IMR-90 (cell line): ENCODE results near the gene CD163. TPM values are rescaled to one million over a fixed set of nuclear protein-coding genes. Genes with fewer than 3 reads are reported as not detected.

ENCODE experiments used
- ATAC-seq: fragments of 200-7000 bp; cut with Tn5 transposase; 2 replicates; pipeline ENCODE4 v1.9.1; 2020; ENCODE audit warnings: low read depth, mild to moderate bottlenecking, moderate library complexity
- BruUV-seq: library from RNA; stranded (reverse); fragments of 400-500 nt; replicated peaks from 2 replicates; lab custom pipeline; 2021; lab: Mats Ljungman, UMichigan
- CTCF ChIA-PET: fragments of 300-600 bp; formaldehyde crosslinking; extraction: SDS; loops from one replicate; lab custom pipeline; 2021; ENCODE audit warnings: antibody characterized with exemption; lab: Yijun Ruan, JAX
- POLR2A ChIA-PET: fragments of 300-600 bp; sonication (Branson Sonifier 250); formaldehyde crosslinking; loops from one replicate; lab custom pipeline; 2022; ENCODE audit warnings: antibody characterized with exemption; ENCODE audit not compliant: unreplicated experiment; lab: Charles Lee
- DNase-seq: peaks from one replicate; pipeline ENCODE4 v3.0.0; 2013
- H2AFZ ChIP-seq: replicated peaks from 2 replicates; pipeline ENCODE3; 2013; ENCODE audit warnings: low read length, mild to moderate bottlenecking; ENCODE audit not compliant: poor library complexity
- H2AK5ac ChIP-seq: 2 replicates; pipeline ENCODE4 v1.6.1; 2013; ENCODE audit warnings: low read depth, low read length, inconsistent platforms
- H2AK9ac ChIP-seq: replicated peaks from 2 replicates; pipeline ENCODE3; 2013; ENCODE audit warnings: mild to moderate bottlenecking, low read depth, low read length, moderate library complexity; ENCODE audit not compliant: poor library complexity
- H2BK120ac ChIP-seq: 2 replicates; pipeline ENCODE4 v1.6.1; 2013; ENCODE audit warnings: low read depth, low read length, inconsistent platforms
- H2BK15ac ChIP-seq: 3 replicates; pipeline ENCODE4 v1.6.1; 2013; ENCODE audit warnings: low read depth, low read length, inconsistent platforms
- H2BK20ac ChIP-seq: 2 replicates; pipeline ENCODE4 v1.6.1; 2013; ENCODE audit warnings: low read depth, mild to moderate bottlenecking, inconsistent platforms, low read length, moderate library complexity
- H2BK5ac ChIP-seq: 2 replicates; pipeline ENCODE4 v1.6.1; 2013; ENCODE audit warnings: mild to moderate bottlenecking, low read depth, low read length, inconsistent platforms; ENCODE audit not compliant: poor library complexity, severe bottlenecking
- H3K14ac ChIP-seq: replicated peaks from 2 replicates; pipeline ENCODE4 v1.6.1; 2013; ENCODE audit warnings: low read depth, low read length, inconsistent platforms
- H3K18ac ChIP-seq: 2 replicates; pipeline ENCODE4 v1.6.1; 2013; ENCODE audit warnings: low read depth, low read length, control low read depth
- H3K23ac ChIP-seq: 2 replicates; pipeline ENCODE4 v1.6.1; 2013; ENCODE audit warnings: low read depth, low read length, inconsistent platforms
- H3K27ac ChIP-seq: 2 replicates; pipeline ENCODE4 v1.5.1; 2013; ENCODE audit warnings: mild to moderate bottlenecking, control low read depth, low read length; ENCODE audit not compliant: insufficient read depth
- H3K27me3 ChIP-seq: 2 replicates; pipeline ENCODE4 v1.6.1; 2013; ENCODE audit warnings: low read length; ENCODE audit not compliant: control insufficient read depth, insufficient read depth
- H3K36me3 ChIP-seq: 2 replicates; pipeline ENCODE4 v1.6.1; 2013; ENCODE audit warnings: low read length, mixed read lengths; ENCODE audit not compliant: control insufficient read depth, insufficient read depth
- H3K4ac ChIP-seq: 2 replicates; pipeline ENCODE4 v1.6.1; 2013; ENCODE audit warnings: low read depth, low read length, inconsistent platforms
- H3K4me1 ChIP-seq: 2 replicates; pipeline ENCODE4 v1.6.1; 2013; ENCODE audit warnings: low read length, mixed read lengths; ENCODE audit not compliant: control insufficient read depth, insufficient read depth
- H3K4me2 ChIP-seq: 2 replicates; pipeline ENCODE4 v1.6.1; 2013; ENCODE audit warnings: low read depth, mild to moderate bottlenecking, control low read depth, low read length, moderate library complexity
- H3K4me3 ChIP-seq: 2 replicates; pipeline ENCODE4 v1.5.1; 2013; ENCODE audit warnings: low read depth, mild to moderate bottlenecking, control low read depth, low read length, moderate library complexity; ENCODE audit not compliant: insufficient read depth
- H3K56ac ChIP-seq: 2 replicates; pipeline ENCODE4 v1.6.1; 2013; ENCODE audit warnings: low read length, inconsistent platforms; ENCODE audit not compliant: insufficient read depth; ENCODE audit errors: extremely low read depth
- H3K79me1 ChIP-seq, 2 experiments: 2 replicates each; pipeline ENCODE4 v1.6.1; 2013; ENCODE audit warnings: low read length in 2 of 2, inconsistent platforms in 1 of 2, low read depth in 1 of 2
- H3K9ac ChIP-seq: 2 replicates; pipeline ENCODE4 v1.6.1; 2013; ENCODE audit warnings: low read depth, low read length, control low read depth
- H3K9me1 ChIP-seq: 2 replicates; pipeline ENCODE4 v1.6.1; 2013; ENCODE audit warnings: low read length, inconsistent platforms; ENCODE audit not compliant: insufficient read depth
- H3K9me3 ChIP-seq: 2 replicates; pipeline ENCODE4 v1.6.1; 2013; ENCODE audit warnings: low read length; ENCODE audit not compliant: control insufficient read depth, insufficient read depth
- H4K20me1 ChIP-seq: 2 replicates; pipeline ENCODE4 v1.6.1; 2013; ENCODE audit warnings: low read length, inconsistent platforms; ENCODE audit not compliant: insufficient read depth
- H4K5ac ChIP-seq: 2 replicates; pipeline ENCODE4 v1.6.1; 2013; ENCODE audit warnings: mild to moderate bottlenecking, low read depth, low read length, control low read depth
- H4K8ac ChIP-seq, 2 experiments: 2 replicates each; pipeline ENCODE4 v1.6.1; 2013; ENCODE audit warnings: low read depth in 2 of 2, low read length in 2 of 2, control low read depth in 1 of 2, inconsistent platforms in 1 of 2
- H4K91ac ChIP-seq: 2 replicates; pipeline ENCODE4 v1.6.1; 2013; ENCODE audit warnings: low read depth, low read length, inconsistent platforms; ENCODE audit not compliant: insufficient read depth
- BHLHE40 ChIP-seq: fragments of 150-350 bp; IDR thresholded peaks from 2 replicates; pipeline ENCODE4 v1.6.1; 2016; ENCODE audit warnings: mild to moderate bottlenecking, low read depth, low read length
- CHD1 ChIP-seq: IDR thresholded peaks from 2 replicates; pipeline ENCODE4 v1.6.1; 2012; ENCODE audit warnings: low read depth, low read length, improper control_type of control experiment
- MAFK ChIP-seq: IDR thresholded peaks from 2 replicates; pipeline ENCODE4 v1.6.1; 2012; ENCODE audit warnings: low read depth, low read length, improper control_type of control experiment
- RFX5 ChIP-seq: IDR thresholded peaks from 2 replicates; pipeline ENCODE4 v1.8.0; 2012; ENCODE audit warnings: low read depth, mild to moderate bottlenecking, low read length, moderate library complexity
- USF2 ChIP-seq: fragments of 150-350 bp; IDR thresholded peaks from 2 replicates; pipeline ENCODE4 v1.6.1; 2017; ENCODE audit warnings: mild to moderate bottlenecking, antibody characterized with exemption, low read length, low read depth
- WGBS, 2 experiments: methylation state at CpG; one replicate each; pipeline versions ENCODE4 v1.1.5 to v1.1.7; 2013; ENCODE audit warnings: missing lambda C conversion rate in 2 of 2; ENCODE audit not compliant: insufficient read length in 1 of 2; ENCODE audit errors: extremely low coverage in 2 of 2; 5-methylcytosine and 5-hydroxymethylcytosine counted together
- dilution Hi-C: fragments of 300-500 bp; cut with HindIII; formaldehyde crosslinking; loops from one replicate; pipeline ENCODE4 v1.14.3; 2018; ENCODE audit warnings: low sequenced_read_pairs; ENCODE audit not compliant: unreplicated experiment
- in situ Hi-C: fragments of 300-500 bp; cut with MboI; formaldehyde crosslinking; loops from 3 replicates; pipeline ENCODE4 v1.14.3; 2019; ENCODE audit warnings: low sequenced_read_pairs, inconsistent platforms, mixed read lengths
- intact Hi-C: fragments of 100-400 bp; cut with micrococcal nuclease; formaldehyde crosslinking; loops from 2 replicates; pipeline ENCODE4 v1.10.0; 2022
- polyA plus RNA-seq, 3 experiments: library from polyadenylated mRNA; depleted of rRNA; stranded (reverse); fragments of >200 nt; gene quantifications; 2 replicates each; pipeline ENCODE4 v1.2.3, GENCODE V29; 2012; ENCODE audit warnings: low replicate concordance in 1 of 3
- total RNA-seq: library from RNA; depleted of rRNA; stranded (reverse); fragments of >200 nt; gene quantifications from 2 replicates; pipeline ENCODE4 v1.2.3, GENCODE V29; 2012

The CD163 gene
- total and polyA plus RNA-seq, 2 of the 4 experiments (the other 2 are of a cell fraction), result not detected

DNA sequence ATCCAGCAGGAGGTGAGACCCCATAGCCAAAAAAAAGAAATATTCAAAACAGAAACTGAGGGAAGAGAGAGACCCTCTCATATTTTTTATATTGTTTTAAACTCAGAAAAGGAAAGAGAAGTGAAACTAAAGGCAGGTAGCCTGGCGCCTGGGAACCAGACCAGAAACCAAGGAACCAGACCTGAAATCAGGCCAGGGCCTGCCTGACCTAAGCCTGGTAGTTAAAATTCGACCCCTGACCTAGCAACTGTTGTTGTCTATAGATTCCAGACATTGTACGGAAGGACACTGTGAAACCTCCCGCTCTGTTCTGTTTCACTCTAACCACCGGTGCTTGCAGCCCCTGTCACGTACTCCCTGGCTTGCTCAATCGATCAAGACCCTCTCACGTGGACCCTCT is 38.5 kb upstream of the CD163 start:
- Histone ChIP-seq H3K9me1 (no peaks in the 10 kb centered on the region), H2BK15ac (no peak overlapping the region), H3K4me1 (no peaks in the 10 kb centered on the region), H3K4ac (no peak overlapping the region), H3K27me3 (no peaks in the 10 kb centered on the region), H3K9ac (no peak overlapping the region), H4K20me1 (no peaks in the 10 kb centered on the region), H3K14ac (no peak overlapping the region), H3K56ac (no peak overlapping the region), H3K9me3 (peaks cover 4% of the 10 kb centered on the region; the same call in 1 of the 2 replicates), H3K4me2 (no peak overlapping the region), H3K18ac (no peak overlapping the region), H2BK120ac (no peak overlapping the region), H3K27ac (no peak overlapping the region), H2AFZ (no peak overlapping the region), H4K5ac (no peak overlapping the region), H2AK9ac (no peak overlapping the region), H3K79me1 (no peaks in the 10 kb centered on the region), H3K4me3 (no peak overlapping the region), H2BK20ac (no peak overlapping the region), H4K91ac (no peak overlapping the region), H3K36me3 (no peaks in the 10 kb centered on the region), H2BK5ac (no peak overlapping the region), H2AK5ac (no peak overlapping the region), H4K8ac (no peak overlapping the region), H3K23ac (no peak overlapping the region)
- DNase-seq, result no peak
- TF ChIP-seq CHD1, result no peak
- no peak for TF ChIP-seq MAFK
- TF ChIP-seq USF2, result no peak
- TF ChIP-seq BHLHE40, result no peak
- no peak for TF ChIP-seq RFX5
- POLR2A ChIA-PET, result no interaction called here
- dilution Hi-C loops, result no loop called here
- no TSS peak for BruUV-seq
- CTCF ChIA-PET, result no interaction called here
- WGBS, 2 experiments, result 23% methylated on average over 3 of the region's 8 CpGs; no CpG with 5 or more reads in 1 of the 2 experiments
- ATAC-seq, result no peak
- in situ Hi-C loops, result no loop called here
- intact Hi-C loops, result no loop called here
